ENCODE measurements around the gene PLCD3. TPM values are rescaled to one million over a fixed set of nuclear protein-coding genes. Genes with fewer than 3 reads are reported as not detected.

PLCD3 gene
- total and polyA plus RNA-seq, 10 of the 15 experiments (the other 5 are each of a cell fraction or from before 2014, with no cell fraction given): 0.02 to 1.6 (median 0.44) TPM

- ChIA-PET SMC1A (ENCODE audit: uncharacterized antibody, unreplicated experiment) (interaction anchor here (0.6 kb wide), 1 partner anchor 15 kb away, joined by 3 read pairs; no protein-coding TSS in a partner anchor), RAD21 (ENCODE audit: unreplicated experiment) (interaction anchor here (1.0 kb wide), 1 partner anchor 33 kb away, joined by 3 read pairs; no protein-coding TSS in a partner anchor), POLR2A (interaction anchor here (1.5 kb wide), 1 partner anchor 25 kb away, joined by 5 read pairs; the partner anchor contains the start of gene NMT1), CTCF (interaction anchor here (0.6 to 3.8 kb wide), 4 partner anchors 13 to 166 kb away, joined by 3 to 23 read pairs (median 4); no protein-coding TSS in a partner anchor)
- no peak overlapping the region for H3K27ac ChIP-seq (ENCODE audit: control insufficient read depth, insufficient read depth)
- no peak for DNase-seq (ENCODE audit: low read depth, low spot score)
- no peak overlapping the region for H3K4me2 ChIP-seq (ENCODE audit: control insufficient read depth, insufficient read depth)
- H3K79me2 ChIP-seq (ENCODE audit: control insufficient read depth, insufficient read depth, low read length): no peaks in the 10 kb centered on the region
- peaks cover 18 to 40% of the 10 kb centered on the region in 2 experiments for H3K36me3 ChIP-seq (ENCODE audit: control insufficient read depth in 2 of 2, insufficient read depth in 2 of 2, low read length in 1 of 2)
- intact Hi-C loops (cut with micrococcal nuclease; ENCODE audit: unreplicated experiment): no loop called here
- no peak for FAIRE-seq
- no peak overlapping the region for H3K9ac ChIP-seq (ENCODE audit: control insufficient read depth, insufficient read depth, low read length)
- no TSS peak for BruUV-seq (replicated peaks)
- in situ Hi-C loops (cut with MboI): no loop called here
- ATAC-seq: no peak
- H2AFZ ChIP-seq (ENCODE audit: control insufficient read depth, low read depth, low read length): no peak overlapping the region
- peaks cover 6% of the 10 kb centered on the region for H3K4me1 ChIP-seq (ENCODE audit: control insufficient read depth, insufficient read depth, low read length)
- no peak overlapping the region for H3K4me3 ChIP-seq
- no peaks in the 10 kb centered on the region for H3K9me3 ChIP-seq (replicated peaks; ENCODE audit: control insufficient read depth, insufficient read depth, low read length)
- WGBS (ENCODE audit: insufficient coverage, insufficient replicate concordance, low lambda C conversion rate, missing lambda C conversion rate): 100% methylated on average over 4 of the region's 4 CpGs
- H3K27me3 ChIP-seq (replicated peaks in 1 of 2; ENCODE audit: control insufficient read depth in 2 of 2, insufficient read depth in 2 of 2, low read length in 1 of 2): no peaks in the 10 kb centered on the region
- H4K20me1 ChIP-seq (ENCODE audit: control insufficient read depth, insufficient read depth): no peaks in the 10 kb centered on the region
- TF ChIP-seq ZZZ3 (IDR thresholded peaks at IDR 0.05; ENCODE audit: control insufficient read depth, insufficient read length, low read depth) (no peak), HSF1 (IDR thresholded peaks at IDR 0.05; ENCODE audit: low read depth, low read length) (no peak), CTCF (IDR thresholded peaks at IDR 0.05 in 2 of 3, conservative IDR thresholded peaks at IDR 0.05 in 1 of 3; ENCODE audit: control insufficient read depth in 2 of 3, extremely low read depth in 1 of 3, insufficient read depth in 1 of 3, low read depth in 3 of 3, low read length in 3 of 3) (no peak), TBL1XR1 (IDR thresholded peaks at IDR 0.05; ENCODE audit: low read depth, low read length) (no peak), CREM (IDR thresholded peaks at IDR 0.05; ENCODE audit: low read depth) (no peak), GABPA (IDR thresholded peaks at IDR 0.05; ENCODE audit: low read depth) (no peak), HCFC1 (IDR thresholded peaks at IDR 0.05; ENCODE audit: low read length) (no peak), JUND (IDR thresholded peaks at IDR 0.05; ENCODE audit: low read depth, low read length) (no peak), EZH2 (IDR thresholded peaks at IDR 0.05; ENCODE audit: borderline replicate concordance, control insufficient read depth, low read depth, low read length) (no peak), CBX3 (IDR thresholded peaks at IDR 0.05; ENCODE audit: borderline replicate concordance, low read depth) (no peak), ESRRA (IDR thresholded peaks at IDR 0.05; ENCODE audit: low read length) (no peak), KLF5 (IDR thresholded peaks at IDR 0.05; ENCODE audit: partially characterized antibody) (no peak), REST (IDR thresholded peaks at IDR 0.05; ENCODE audit: low read depth, low read length) (no peak), KDM1A (IDR thresholded peaks at IDR 0.05; ENCODE audit: borderline replicate concordance) (no peak), SIX5 (IDR thresholded peaks at IDR 0.05; ENCODE audit: low read depth, low read length, severe bottlenecking) (no peak), MTA2 (IDR thresholded peaks at IDR 0.05; ENCODE audit: low read depth) (no peak)
- TF ChIP-seq, protein P1, sequence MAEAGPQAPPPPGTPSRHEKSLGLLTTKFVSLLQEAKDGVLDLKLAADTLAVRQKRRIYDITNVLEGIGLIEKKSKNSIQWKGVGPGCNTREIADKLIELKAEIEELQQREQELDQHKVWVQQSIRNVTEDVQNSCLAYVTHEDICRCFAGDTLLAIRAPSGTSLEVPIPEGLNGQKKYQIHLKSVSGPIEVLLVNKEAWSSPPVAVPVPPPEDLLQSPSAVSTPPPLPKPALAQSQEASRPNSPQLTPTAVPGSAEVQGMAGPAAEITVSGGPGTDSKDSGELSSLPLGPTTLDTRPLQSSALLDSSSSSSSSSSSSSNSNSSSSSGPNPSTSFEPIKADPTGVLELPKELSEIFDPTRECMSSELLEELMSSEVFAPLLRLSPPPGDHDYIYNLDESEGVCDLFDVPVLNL (IDR thresholded peaks at IDR 0.05; ENCODE audit: low read depth, low read length): no peak
These were observed 45.9 kb downstream of the PLCD3 start for GRCh38 chr17:45086391-45086790.
